Measurements from ENCODE around the gene CASZ1.

The CASZ1 gene

GRCh38 chr1:10624256-10625050, 172.0 kb downstream of the CASZ1 start:
- DNase-seq (ENCODE audit: low read depth) = no peak

DNA sequence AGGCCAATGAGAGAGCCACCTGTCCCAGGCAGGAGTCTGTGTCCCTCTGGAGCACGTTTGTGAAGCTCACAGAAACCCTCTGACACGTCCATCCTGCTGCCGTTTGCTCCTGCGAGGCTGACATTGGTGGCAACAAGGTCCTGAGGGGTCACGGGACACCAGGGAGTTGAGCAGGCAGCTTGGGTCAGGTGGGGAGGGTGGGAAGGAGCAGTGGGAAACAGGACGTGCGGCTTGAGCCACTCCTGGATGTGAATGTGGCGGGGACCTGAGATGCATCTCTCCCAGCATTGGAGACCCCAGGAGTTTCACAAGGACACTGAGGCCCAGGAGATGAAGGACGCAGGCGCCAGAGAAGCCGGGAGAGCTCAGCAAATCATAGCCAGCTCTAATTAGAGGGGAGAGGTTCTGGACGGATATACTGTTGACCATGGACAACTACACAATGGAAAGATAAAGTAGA, 172.7 kb downstream of the CASZ1 start:
- no peak for DNase-seq (ENCODE audit: low read depth)

GRCh38 chr1:10622910-10623685, 173.3 kb downstream of the CASZ1 start:
- no peak for DNase-seq (ENCODE audit: low read depth)

DNA sequence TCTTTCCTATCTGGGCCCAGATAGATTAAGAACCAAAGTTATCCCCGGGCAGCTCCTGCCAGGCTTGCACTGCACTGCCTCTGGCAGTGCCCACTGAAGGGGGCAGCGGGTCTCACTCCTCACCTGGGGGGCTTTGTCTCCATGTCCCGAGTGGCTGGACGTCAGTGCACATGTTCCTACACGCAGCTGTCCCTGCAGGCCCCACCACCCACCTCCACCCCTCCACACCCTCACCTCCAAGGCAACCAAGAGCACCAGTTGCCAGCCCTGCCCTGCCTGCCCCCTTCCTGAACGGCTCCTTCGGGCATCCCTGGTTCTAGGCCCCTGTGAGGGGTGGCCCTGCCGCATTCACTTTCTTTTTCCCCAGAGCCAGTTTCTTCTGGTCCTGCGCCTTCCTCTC, 174.5 kb downstream of the CASZ1 start:
- no peak for DNase-seq (ENCODE audit: low read depth)

DNA sequence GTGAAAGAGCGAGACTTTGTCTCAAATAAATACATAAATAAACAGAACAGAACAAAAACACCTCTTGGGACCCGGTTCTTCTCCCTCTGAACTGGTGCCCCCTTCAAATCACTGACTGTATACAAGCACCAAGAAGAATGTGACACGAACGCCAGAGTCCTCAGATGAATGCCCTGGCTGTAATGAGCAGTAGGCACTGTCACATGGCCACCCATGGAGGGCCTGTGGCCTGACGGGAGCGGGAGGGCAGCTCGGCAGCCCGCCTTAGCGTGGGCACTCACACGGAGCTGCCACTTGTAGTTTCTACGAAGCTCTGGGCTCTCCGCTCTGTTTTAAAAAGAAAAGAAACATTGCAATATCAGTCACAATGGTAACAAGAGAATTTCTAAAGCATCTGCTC, 175.7 kb downstream of the CASZ1 start:
- DNase-seq (ENCODE audit: low read depth) = no peak

DNA sequence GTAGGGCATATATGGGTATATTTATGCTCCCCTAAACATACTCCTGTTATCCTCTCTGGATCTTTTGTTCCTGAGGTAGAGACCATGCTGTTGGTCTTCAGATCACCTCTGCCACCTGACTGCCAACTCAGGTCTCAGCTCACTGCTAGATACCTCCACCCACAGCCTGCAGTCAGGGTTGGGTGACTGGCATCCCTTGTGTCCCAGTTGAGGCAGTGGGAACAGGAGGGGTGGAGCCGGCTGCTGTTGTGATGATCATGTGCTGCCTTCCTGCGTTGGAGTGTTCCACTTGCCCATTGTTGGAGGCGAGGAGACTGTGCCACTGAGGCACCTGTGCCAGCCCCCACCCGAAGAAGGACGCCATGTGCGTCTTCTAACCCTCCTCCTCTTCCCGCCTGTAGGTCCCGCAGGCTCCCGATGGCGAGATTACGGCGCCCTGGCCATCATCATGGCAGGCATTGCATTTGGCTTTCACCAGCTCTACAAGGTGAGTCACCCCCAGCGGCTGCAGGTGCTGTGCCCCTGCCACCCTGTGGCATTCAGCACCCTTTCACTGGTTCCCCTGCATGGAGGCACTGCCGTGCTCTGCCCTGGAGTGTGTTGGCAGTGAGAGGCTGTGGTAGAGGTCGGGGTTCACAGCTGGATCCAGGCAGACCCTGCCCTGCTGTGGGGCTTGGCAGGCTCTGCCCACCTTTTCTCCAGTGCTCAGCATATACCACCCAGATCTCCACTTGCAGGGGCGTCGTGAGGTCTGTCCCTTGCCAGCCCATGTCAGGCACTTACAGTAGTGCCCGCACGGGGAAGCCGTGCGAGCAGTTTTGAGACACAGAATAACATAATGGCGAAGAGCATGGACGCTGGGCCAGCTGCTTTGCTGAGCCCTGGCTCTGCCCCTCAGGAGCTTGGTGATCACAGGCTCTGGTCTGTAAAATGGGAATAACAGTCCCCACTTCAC, 178.2 kb downstream of the CASZ1 start:
- no peak for DNase-seq (ENCODE audit: low read depth)

DNA sequence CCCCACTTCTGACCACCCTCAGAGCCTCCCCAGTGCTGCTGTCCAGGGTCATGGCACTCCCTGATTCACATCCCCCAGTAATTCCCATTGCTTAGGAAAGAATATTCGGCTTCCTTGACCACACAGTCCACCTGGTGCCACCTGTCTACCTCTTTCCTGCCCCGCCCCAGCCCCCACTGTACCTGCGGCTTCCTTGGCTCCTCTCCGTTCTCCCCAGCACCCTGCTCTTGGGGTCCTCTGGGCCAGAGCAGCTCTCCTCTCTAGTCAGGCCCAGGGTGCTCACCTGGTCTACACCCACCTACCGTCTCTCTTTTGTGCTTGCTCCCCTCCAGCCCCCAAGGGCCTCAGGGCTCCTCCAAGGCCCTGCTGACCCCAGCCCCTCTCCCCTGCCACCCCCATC, 179.1 kb downstream of the CASZ1 start:
- no peak for DNase-seq (ENCODE audit: low read depth)

GRCh38 chr1:10616696-10617095, 179.8 kb downstream of the CASZ1 start:
- DNase-seq (ENCODE audit: low read depth) = no peak

DNA sequence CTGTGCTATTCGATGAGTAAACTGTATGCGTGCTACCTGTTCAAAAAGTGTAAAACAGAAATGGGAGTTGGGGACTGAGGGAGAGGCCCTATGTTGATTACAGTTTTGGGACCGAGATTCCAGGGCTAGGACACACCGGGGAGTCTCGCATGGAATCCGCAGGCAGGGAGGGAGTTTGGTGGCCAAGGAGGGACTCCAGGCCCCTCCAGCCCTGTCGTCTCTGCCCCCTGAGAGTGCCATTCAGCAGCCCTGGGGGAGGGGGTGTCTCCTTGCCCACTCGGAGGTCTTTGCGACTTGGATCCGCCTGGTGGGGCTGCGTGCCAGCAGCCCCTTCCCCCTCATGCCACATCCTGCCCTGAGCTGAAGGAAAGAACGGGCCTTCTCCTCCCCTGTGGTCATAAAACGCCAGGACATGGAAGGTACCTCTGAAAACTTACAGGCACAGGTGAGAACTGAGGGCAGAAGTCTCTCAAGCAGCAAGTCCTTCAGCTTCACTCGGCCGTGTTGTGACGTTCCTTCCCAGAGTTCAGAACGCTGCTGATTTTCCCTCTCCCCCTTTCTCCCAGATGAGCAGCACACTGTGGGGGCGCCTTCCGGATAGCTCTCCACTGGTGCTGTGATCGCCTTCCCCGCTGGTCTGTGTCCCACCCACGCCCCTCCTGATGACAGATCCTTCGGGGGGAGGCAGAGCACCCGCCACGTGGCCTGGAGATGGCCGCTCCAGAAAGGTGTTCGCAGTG, 180.3 kb downstream of the CASZ1 start:
- no peak for DNase-seq (ENCODE audit: low read depth)

DNA sequence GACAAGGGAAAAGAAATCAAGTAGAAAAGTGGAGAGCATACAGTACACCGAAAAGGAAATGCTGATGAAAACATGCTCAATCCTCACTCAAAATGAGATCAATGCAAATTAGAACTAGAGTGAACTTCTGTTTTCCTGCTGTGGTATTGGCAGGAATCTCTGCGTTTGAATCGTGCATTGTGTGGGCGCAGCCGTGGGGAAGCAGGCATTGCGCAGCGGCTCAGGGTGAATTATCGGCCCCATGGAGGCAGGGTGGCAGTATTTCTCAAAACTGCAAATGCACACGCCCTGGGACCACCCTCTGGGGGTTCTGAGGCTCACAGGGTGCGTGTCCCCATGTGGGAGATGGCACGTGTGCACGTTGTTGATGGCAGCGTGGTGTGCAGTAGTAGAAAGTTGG, 181.1 kb downstream of the CASZ1 start:
- DNase-seq (ENCODE audit: low read depth) = no peak

DNA sequence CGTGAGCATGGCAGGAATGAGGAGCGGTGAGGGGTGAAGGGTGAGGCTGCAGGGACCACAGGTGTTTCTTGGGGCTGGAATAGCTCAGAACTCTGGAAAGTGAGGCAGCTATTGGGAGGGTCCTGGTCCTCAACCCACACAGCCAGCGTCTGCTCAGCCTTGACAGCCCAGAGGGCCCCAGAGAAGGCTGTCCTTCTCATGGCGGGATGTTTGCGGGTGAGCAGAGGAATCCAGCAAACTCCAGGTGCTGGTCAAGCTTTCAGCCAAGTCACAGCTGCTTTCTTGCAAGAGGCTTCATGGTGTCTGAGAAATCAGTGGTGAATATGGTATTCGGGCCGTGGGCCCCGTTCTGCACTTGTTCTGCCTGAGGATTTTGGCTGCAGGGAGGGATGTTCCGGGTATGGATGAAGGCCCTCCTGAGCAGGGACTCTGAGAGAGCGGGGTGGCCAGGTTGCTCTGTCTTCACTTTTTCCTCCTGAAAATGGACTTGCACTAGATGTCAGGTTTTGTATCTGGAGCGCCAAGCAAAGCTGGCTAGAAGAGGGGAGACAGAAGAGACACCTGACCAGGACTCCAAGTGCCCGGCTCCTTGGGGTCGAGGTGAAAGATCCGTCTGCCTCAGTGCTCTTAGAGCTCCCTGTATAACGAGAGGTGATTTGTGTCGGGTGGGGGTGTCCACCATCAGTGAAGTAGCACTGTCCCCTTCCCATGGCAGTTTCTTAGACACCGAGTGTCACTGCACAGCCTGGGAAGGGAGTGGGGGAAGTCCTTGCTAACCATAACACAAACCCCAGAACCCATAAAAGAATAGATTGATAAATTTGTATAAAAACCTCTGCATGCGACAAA, 181.8 kb downstream of the CASZ1 start:
- no peak for DNase-seq (ENCODE audit: low read depth)

DNA sequence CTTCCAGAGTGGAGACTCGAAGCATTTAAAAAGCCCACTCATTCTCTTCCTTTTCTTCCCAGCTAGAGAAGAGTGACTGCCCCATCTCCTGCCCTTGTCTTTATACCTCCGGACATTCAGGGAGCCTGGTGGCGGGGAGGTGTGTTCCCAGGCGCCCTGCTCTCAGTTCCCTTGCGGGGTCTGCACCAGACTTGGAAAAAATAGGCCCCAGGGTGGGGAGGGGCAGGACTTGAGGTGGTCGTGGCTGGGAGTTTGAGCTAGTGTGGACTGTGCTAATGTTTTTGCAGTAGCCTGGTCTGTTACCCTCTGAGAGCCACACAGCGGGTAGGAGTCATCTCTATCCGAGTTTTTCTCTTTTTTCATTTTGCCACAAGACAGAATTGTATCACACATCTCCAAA, 182.6 kb downstream of the CASZ1 start:
- DNase-seq (ENCODE audit: low read depth) = no peak

DNA sequence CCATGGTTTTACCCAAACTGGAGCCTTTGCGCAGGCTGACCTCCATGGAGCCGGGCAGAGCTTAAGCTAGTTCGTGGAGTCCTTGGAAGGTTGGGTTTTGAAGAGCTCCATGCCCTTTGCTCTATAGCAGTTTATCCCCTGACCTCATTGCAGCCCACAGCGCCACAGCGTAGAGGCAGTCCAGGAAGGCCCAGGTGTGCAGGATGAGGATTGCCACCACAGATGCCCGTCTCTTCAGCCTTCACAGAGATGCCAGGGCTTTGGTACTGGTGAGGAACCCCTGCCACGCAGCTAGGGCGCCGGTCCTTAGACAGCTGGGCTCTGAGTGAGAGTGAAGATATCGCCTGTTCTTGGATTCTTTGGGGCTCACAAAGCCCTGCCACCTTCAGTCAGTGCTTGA, 183.1 kb downstream of the CASZ1 start:
- no peak for DNase-seq (ENCODE audit: low read depth)

GRCh38 chr1:10612436-10613160, 183.8 kb downstream of the CASZ1 start:
- DNase-seq (ENCODE audit: low read depth) = no peak

DNA sequence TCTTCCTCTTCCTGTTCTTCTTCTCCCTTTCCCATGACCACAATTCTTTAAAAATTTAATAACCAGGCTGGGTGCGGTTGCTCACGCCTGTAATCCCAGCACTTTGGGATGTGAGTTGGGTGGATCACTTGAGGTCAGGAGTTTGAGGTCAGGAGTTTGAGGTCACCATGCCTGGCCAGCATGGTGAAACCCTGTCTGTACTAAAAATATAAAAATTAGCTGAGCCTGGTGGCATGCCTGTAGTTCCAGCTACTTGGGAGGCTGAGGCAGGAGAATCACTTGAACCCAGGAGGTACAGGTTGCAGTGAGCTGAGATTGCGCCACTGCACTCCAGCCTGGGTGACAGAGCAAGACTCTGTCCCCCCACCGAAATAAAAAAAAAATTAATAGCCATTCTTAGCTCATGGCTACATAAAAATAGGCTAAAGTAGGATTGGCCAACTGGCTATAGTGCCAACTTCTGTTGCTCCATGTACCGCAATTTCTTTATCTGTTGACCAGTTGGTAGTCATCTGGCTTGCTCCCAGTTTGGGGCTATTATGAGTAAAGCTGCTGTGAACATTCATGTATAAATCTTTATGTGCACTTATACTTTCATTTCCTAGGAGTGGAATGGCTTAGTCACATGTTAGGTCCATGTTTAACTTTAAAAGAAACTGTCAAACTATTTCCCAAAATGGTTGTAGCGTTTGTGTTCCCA, 185.4 kb downstream of the CASZ1 start:
- DNase-seq (ENCODE audit: low read depth) = peak; percentile 7

GRCh38 chr1:10608690-10609089, 187.8 kb downstream of the CASZ1 start:
- DNase-seq (ENCODE audit: low read depth) = no peak

GRCh38 chr1:10607228-10607627, 189.2 kb downstream of the CASZ1 start:
- DNase-seq (ENCODE audit: low read depth) = no peak

- DNase-seq (ENCODE audit: low read depth) = no peak
These were observed 190.4 kb downstream of the CASZ1 start for GRCh38 chr1:10606064-10606463.

GRCh38 chr1:10604966-10605365, 191.5 kb downstream of the CASZ1 start:
- DNase-seq (ENCODE audit: low read depth) = no peak

Measured in CMK (cell line).